Hematopoietic multipotent progenitor cell treated with erythropoietin and hydrocortisone succinate and interleukin-3 and kit ligand, for 15 days (in vitro differentiated cells): ENCODE data around the gene PIMREG.
A peak's percentile ranks its signal among the peaks of the same experiment; 100 is the strongest.

ENCODE experiments used
- DNase-seq: peaks from one replicate; pipeline ENCODE4 v3.0.0-alpha.2; 2015; ENCODE audit warnings: low spot score

Gene PIMREG

GRCh38 chr17:6443692-6444570 is at the start of gene PIMREG:
Gene PIMREG, plus strand, starts transcription at chr17:6444455. Its CDS starts 656 bp downstream, at chr17:6445111.
- DNase-seq: peak; percentile 35

- no peak for DNase-seq
These were observed 45.3 kb upstream of the PIMREG start for GRCh38 chr17:6398955-6399354.

- DNase-seq: no peak
These were observed 42.0 kb upstream of the PIMREG start for GRCh38 chr17:6402258-6402657.

- no peak for DNase-seq
These were observed 36.0 kb upstream of the PIMREG start for GRCh38 chr17:6408276-6408675.

GRCh38 chr17:6408735-6409134 is 35.5 kb upstream of the PIMREG start:
- no peak for DNase-seq

- DNase-seq: no peak
These were observed 31.2 kb upstream of the PIMREG start for GRCh38 chr17:6413065-6413464.

- no peak for DNase-seq
These were observed 28.6 kb upstream of the PIMREG start for GRCh38 chr17:6415616-6416015.

DNA sequence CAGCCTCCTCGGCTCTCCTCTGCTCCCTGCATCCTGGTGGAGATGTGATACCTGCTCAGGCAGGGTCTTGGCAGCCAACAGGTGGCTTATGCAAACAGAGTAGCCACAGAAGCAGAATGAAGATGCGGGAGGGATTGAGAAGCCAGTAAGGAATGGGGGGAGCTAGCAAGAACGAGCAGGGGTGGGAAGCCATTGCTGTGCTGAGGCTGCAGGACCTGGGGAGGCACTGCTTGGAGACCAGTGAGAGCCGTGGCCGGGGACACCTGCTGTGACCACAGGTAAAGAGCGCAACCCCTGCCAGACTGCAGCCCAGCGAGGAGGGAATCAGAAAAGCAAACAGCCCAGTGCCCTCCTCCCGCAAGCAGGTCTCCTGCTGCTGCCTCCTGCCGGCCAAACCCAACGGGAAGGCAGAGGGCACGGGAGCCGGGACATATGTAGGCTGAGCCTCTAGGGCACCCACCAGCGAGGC is 24.0 kb upstream of the PIMREG start:
- no peak for DNase-seq

DNA sequence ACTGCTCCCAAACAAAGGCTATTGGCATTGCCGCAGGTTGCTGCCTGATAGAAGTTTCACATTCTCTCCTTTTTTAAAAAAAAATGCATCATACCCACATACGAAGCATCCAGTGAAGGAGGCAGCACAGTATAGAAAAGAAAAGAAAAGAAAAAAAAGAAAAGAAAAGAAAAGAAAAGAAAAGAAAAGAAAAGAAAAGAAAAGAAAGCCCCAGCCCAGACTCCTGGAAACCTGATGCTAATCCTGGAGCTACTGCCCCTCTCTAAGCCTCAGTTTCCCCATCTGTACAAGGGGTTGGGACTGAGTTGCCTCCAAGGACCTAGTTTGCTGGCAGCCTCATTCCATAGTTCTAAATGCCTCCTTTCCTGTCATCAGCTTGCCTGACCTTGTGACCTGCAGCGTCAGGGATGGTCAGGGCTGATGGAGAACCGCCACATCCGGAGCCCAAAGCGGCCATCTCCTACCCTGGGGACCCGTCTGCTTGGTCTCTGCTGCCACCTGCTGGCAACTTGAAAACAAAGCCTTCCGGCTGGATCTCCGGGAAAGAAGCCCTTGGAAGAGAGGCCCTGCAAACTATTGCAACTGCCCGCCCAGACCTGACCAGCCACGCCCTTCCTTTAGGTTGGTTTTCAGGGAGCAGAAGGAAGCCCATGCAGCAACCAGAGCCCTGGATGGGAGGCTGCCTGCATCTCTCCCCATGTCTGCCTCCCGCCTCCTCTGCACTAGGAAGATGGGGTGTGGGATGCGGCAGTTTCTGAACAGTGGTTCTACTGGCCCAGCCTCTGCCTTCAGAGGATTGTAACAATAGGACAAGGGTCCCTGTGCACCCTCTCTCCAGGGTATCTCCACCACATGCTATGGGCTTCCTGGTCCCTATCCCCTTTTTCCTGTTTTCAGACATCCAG is 22.3 kb upstream of the PIMREG start:
- DNase-seq: peak; percentile 58

DNA sequence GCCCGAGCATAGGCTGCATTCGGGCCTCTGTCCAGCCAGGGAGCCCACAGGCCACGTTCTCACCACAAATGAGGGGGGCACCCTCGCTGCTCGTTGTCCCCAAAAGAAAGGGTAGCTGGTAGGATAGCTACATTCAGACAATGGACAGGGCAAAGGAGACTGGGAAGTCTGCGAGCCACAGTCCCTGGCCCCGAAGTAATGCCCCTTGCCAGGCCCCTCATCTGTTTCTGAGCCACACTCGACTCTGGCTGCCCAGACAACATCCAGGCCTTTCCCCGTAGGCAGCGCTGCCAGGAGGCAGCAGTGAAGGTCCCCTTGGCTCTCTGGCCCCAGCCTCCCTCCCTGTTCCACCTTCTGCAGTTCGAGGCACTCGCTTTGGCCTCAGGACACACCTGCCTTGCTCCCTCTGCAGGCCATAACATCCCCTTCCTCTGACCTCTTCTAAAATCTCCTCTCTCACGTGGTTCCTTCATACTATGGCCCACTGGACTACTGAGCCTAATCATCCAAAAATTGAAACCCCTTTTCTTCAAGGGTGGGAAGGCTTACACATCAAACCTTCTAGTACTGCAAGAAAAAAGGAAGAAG is 21.5 kb upstream of the PIMREG start:
- DNase-seq: no peak

DNA sequence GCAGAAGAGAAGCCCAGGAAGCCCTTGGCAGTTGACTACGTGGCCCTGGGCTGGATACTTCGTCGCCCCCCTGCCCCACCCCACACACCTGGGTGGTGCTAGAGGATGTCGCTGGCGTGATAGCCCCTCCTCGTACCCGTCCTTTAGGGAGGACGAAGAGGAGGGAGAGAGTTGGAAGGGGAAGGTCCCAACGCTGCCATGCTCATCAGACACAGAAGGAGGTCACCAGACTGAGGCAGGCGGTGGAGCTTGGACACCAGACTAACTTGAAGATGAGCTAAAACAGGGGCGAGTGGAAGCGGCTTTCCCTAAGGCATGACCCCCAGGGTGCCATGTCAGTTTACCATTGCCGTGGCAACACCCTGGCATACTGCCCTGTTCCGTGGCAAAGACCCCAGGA is 20.3 kb upstream of the PIMREG start:
- DNase-seq: no peak

DNA sequence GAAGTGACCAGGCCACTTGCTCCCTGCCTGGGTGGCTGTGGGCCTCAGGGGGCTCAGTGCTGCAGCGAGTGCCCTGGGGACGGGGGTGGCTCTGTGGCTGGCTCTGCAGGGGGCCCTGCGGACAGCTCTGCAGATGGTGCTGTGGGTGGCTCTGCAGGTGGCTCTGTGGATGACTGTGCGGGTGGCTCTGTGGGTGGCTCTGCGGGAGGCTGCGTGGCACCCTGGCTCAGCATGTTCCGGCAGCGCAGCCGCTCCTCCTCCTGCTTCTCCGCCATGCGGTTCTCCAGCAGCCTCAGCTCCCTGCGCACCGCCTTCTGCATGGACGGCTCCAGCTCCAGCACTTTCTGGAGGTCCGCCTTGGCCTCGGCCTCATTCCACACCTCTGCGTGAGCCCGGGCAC is 18.8 kb upstream of the PIMREG start:
- DNase-seq: no peak

- no peak for DNase-seq
These were observed 17.7 kb upstream of the PIMREG start for GRCh38 chr17:6426356-6427101.

DNA sequence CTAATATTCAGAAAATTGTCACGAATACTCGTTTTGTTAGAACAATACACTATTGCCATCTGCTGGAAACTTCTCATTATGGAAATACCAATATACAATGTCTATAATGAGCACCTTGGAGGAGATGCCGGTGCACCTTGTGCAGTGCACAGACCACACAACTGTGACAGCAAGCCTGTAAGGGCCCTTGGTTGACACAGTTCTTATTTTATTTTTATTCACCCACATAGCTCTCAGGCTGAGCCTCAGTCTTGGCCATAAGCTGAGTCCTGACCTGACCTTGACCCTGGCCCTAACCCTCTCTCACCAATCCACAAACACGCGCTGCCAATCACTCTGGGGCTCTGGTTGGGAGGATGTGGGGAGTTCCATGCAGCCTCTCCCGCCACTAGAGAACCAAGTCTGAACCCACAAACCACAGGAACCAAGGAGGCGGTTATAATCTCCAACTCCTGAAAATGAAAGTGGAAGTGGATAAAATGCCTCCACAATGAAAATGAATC is 16.9 kb upstream of the PIMREG start:
- DNase-seq: no peak

DNA sequence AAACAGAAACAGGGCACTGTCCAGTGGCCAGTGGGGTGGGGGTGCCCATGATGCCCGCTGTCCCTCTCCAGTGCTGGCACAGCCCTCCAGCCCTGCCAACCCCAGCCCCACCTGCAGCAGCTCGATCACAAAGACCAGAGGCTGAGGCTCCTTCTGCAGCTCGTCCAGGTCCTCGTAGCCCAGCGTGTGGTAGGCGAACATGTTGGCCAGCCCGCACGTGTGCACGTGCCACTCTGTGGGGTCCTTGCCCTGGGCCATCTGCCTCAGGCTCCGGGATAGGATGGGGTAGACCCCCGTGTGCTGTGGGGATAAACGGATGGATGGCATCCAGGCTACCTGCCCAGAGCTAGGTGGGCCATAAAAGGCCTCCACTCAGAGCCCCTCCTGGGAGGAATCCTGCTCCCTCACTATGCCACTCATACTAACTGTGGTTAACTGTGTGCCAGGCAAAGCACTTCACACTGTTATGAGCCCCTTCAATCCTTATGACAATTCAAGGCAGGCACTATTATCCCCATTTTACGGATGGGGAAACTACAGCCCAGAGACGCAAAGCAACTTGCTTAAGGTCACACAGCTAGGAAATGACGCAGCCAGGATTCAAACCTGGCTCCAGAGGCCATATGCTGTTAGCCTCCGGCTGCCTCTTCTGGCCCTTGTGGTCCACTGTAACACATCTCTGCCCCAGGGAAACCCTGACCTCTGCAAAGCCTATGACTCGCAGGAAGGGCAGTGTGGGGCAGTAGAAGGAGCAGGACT is 15.9 kb upstream of the PIMREG start:
- no peak for DNase-seq

DNA sequence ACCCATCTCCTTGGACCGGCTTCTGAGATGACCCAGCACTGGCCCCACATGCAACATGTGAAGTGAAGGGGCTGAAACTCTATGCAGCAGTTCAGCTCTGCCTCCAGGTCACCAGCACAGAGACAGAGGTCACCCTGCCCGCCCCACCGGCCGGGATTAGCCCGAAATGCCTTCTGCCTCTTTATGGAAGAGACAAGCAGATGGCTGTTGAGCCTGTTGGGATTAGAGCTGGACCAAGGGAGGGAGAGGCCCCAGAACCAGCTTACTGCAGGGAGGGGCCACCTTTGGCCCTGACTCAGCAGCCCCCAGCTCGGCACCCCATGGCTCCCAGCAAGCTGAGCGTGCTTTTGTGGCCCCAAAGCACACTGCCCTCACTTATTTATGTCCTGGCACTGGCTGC is 15.0 kb upstream of the PIMREG start:
- DNase-seq: no peak

GRCh38 chr17:6430769-6431168 is 13.5 kb upstream of the PIMREG start:
- DNase-seq: no peak

DNA sequence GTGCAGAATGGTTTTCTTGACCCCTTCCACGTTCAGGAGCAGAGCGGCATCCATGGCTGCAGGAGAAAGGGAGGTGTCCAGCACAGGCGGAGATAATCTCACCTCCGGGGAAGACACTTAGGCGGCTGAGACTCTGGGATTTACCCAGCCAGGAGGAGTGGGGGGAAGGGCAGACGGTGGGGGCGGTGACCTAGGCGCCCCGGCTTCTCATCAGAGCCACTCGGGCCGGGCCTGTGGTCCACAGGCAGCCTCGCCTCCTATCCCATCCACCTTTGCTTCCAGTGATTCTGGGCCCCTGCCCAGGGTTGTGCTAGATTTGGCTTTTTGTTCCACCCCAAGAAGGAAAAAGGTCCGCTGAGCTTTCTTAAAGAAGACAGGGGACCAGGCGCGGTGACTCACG is 9.2 kb upstream of the PIMREG start, which contains the start of gene AIPL1:
AIPL1 (minus strand) TSS at position 71 of the 400 bp plus-strand sequence; CDS start at position 54, 17 bp downstream.
- DNase-seq: no peak

DNA sequence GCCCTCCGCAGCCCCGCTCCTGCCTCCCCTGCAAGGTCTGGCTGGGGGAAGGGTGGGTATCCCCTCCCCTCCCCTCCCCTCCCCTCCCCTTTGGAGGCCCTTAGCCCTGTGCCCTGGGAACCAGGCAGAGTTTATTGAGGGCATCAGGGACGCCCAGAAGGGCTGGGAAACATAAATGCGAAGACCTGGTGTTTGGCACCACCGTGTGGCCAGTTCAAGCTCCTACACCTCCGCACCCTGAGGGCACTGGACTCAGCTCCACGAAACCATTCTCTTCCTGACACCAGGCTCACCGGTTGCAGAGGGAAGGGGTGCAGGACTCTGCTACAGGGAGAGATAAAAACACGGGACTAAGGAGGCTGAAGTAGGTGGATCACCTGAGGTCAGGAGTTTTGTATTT is 8.3 kb upstream of the PIMREG start:
- peak; percentile 27 for DNase-seq

GRCh38 chr17:6437466-6437865 is 6.8 kb upstream of the PIMREG start:
- DNase-seq: no peak

DNA sequence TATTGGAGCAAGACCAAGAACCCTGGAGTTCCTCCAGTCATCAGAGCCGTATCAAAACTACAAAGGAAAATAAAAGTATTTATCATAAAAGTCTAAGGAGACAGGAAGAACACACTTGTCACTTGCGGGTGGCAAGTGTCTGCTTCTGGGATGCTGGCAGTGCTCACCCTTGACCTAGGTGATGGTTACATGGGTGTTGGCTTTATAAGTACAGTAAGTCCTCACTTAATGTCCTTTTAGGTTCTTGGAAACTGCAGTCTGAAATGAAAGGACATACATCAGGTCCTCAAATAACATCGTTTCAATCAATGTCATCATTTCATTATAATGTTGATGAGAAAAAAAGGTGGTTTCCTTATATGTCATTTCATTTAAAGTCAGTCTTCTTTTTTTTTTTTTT is 6.3 kb upstream of the PIMREG start:
- DNase-seq: no peak
